GM10266 (cell line): Measurements from ENCODE around the gene DAAM1.

Experiments
- DNase-seq: peaks from one replicate; pipeline ENCODE4 v3.0.0; 2012; ENCODE audit errors: extremely low spot score
- TF ChIP-seq, protein P1 (sequence below): IDR thresholded peaks from 2 replicates; pipeline ENCODE4 v1.5.1; 2012; ENCODE audit warnings: mild to moderate bottlenecking, low read depth; ENCODE audit not compliant: control insufficient read depth, insufficient read depth; ENCODE audit errors: missing control alignments

Gene DAAM1

DNA sequence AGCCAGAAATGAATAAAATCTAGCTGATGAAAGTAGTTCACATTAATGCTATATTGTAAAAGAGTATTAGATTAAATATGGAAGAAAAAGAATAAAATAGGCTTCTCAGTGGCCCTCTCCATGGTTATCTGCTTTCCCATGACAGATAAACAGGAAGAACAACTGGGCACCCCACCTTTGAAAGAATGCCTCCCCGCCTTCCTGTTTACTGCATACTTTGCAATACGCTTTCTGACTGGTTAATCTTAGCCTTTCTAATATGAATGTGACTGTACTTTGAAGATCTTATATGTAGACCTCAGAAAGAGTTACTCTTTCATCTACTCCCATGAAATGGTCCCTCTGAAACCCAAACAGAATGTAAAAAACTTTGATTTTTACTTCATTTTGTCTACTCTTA, 34.1 kb upstream of the DAAM1 start:
- DNase-seq, result no peak
- TF ChIP-seq, protein P1, sequence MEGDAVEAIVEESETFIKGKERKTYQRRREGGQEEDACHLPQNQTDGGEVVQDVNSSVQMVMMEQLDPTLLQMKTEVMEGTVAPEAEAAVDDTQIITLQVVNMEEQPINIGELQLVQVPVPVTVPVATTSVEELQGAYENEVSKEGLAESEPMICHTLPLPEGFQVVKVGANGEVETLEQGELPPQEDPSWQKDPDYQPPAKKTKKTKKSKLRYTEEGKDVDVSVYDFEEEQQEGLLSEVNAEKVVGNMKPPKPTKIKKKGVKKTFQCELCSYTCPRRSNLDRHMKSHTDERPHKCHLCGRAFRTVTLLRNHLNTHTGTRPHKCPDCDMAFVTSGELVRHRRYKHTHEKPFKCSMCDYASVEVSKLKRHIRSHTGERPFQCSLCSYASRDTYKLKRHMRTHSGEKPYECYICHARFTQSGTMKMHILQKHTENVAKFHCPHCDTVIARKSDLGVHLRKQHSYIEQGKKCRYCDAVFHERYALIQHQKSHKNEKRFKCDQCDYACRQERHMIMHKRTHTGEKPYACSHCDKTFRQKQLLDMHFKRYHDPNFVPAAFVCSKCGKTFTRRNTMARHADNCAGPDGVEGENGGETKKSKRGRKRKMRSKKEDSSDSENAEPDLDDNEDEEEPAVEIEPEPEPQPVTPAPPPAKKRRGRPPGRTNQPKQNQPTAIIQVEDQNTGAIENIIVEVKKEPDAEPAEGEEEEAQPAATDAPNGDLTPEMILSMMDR, result no peak

DNA sequence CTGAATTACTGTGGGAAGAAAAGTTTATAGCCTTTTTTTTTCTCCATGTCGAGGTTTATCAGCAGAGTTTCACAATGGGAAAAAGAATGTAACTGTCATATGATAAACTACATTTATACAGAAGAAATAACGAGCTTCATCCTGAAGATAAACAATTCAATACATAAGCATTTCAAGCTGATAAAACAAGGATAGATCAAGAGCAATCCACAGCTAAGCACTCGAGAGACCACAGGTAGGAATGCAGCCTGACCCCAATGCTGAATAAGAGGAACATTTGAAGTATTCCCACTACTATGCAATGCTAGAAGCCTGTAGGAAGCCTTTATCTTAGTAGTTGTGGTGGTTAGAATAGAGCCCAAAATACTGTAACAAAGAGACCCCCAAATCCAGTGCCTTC, 32.6 kb upstream of the DAAM1 start:
- DNase-seq, result no peak
- TF ChIP-seq, protein P1, result no peak

DNA sequence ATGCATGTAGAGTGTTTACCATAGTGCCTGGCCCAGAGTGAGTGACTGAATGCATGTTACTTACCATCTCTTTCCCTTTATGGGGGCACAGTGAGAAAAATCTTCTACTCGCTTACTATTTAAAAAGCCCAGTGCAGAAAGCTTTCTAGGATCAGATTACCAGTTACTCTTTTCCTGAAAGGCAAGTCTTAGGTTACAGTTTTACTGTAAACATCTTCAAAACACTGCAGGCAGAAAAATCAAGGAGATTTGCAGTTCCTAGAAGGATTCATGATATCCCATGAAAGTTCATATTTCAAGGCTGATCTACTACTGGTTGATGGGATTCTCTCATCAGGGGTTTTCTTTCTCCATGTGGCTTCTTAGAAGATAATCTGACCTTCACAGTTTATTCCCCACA, 29.3 kb upstream of the DAAM1 start:
- DNase-seq, result no peak
- TF ChIP-seq, protein P1, result no peak

DNA sequence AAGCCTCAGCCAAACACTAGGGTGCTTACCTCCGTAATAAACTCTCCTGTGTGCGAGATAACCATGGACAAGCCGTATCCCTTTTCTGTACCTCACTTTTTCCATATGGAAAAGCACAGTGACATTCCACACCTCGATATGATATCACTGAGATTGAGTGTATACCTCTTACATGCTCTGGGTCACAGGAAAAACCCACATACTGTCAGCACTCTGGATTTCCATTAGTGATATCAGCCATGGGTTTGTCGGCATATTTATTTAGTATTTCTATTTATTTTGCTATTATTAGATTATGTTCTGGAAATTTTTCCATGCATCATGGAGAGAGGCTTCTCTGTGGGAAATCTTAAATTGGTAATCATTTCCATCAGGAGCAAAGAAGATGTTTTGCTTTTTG, 28.0 kb upstream of the DAAM1 start:
- TF ChIP-seq, protein P1, result no peak
- DNase-seq, result no peak

DNA sequence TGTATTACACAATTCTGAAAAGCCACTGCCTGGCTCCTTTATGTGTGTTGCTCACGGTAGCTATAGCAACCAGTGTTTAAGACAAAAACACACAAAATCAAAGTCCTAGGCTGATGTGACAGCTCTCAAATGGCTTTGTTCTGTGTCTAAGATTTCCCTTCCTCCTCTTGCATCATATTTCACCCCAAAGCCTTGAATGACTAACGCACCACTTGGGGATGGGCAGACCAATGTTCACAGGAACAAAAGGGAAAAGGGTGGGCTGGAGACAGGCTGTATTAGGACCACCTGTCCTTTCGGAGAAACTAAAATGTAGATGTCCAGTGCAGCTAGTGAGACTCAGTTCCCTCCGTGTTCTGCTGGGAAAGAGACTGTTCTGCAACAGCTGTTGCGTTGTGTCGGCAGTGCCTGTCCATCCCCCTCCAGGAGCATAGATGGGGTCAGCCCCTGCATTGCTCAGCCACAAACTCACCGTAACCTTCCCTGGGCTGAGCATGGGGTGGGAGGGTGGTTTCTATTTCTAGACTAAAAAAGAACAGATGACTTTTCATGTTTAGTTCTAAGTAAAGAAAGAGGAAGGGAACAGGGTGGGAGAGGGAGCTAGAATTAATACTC, 26.8 kb upstream of the DAAM1 start:
- DNase-seq, result peak; percentile 20
- TF ChIP-seq, protein P1, result no peak

DNA sequence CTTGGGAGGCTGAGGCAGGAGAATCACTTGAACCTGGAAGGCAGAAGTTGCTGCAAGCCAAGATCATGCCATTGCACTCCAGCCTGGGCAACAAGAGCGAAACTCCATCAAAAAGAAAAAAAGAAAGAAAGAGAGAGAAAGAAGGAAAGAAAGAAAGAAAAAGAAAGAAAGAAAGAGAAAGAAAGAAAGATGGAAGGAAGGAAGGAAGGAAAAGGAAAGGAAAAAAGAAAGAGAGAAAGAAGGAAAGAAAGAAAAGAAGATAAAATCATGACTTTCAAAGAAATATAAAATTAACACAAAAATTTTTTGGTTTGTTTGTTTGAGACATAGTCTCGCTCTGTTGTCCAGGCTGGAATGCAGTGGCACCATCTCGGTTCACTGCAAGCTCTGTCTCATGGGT, 22.2 kb upstream of the DAAM1 start:
- DNase-seq, result no peak
- TF ChIP-seq, protein P1, result no peak

DNA sequence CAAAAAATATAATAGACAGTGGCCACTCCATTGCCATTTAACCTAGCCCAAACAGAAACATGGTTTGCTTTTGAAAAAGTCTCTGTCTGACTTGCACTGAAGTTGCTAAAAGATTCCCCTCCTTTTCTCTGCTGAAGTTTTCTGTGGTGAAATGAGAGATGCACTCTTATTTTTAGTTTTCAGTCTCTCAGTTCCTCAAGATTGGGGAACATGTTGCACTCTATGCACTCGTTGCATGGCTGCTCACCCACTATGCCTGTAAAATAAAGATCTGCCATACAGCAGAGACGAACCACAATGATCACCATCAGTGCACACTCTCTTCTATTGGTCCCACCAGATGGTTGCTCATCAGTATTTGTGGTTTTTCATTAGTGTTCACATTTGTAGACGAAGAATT, 13.1 kb upstream of the DAAM1 start:
- peak; percentile 62 for DNase-seq
- TF ChIP-seq, protein P1, result no peak
